ENCODE results near the gene CENATAC.

Gene CENATAC

GRCh38 chr11:118996926-118997626 lies 862 bp upstream of the CENATAC start:
- Histone ChIP-seq H3K4me1 (ENCODE audit: control insufficient read depth in 2 of 2, insufficient read depth in 2 of 2, low read length in 2 of 2) (peaks cover 17 to 18% of the 10 kb centered on the region in 2 donors), H3K9me3 (ENCODE audit: control insufficient read depth in 2 of 2, low read length in 2 of 2) (no peaks in the 10 kb centered on the region), H3K9ac (ENCODE audit: low read depth in 1 of 2, low read length in 2 of 2) (peak overlapping the region; percentile 72 to 89), H3K36me3 (ENCODE audit: control insufficient read depth in 2 of 2, insufficient read depth in 2 of 2, low read length in 2 of 2) (peaks cover 0 to 7% of the 10 kb centered on the region in 2 donors), H3K27me3 (ENCODE audit: control insufficient read depth in 2 of 2, insufficient read depth in 2 of 2, low read length in 2 of 2) (no peaks in the 10 kb centered on the region), H3K4me3 (ENCODE audit: low read length in 2 of 2) (peak overlapping the region; percentile 68 to 100), H3K27ac (ENCODE audit: low read depth in 2 of 2, low read length in 2 of 2) (peak overlapping the region in 1 of 2 donors; percentile 69)

GRCh38 chr11:118998388-118998717 lies 415 bp downstream of the CENATAC start:
- Histone ChIP-seq H3K9me3 (ENCODE audit: control insufficient read depth in 2 of 2, low read length in 2 of 2) (no peaks in the 10 kb centered on the region), H3K4me3 (ENCODE audit: low read length in 2 of 2) (peak overlapping the region; percentile 68 to 100), H3K36me3 (ENCODE audit: control insufficient read depth in 2 of 2, insufficient read depth in 2 of 2, low read length in 2 of 2) (peaks cover 0 to 14% of the 10 kb centered on the region in 2 donors), H3K9ac (ENCODE audit: low read depth in 1 of 2, low read length in 2 of 2) (peak overlapping the region; percentile 74 to 89), H3K4me1 (ENCODE audit: control insufficient read depth in 2 of 2, insufficient read depth in 2 of 2, low read length in 2 of 2) (peaks cover 17 to 18% of the 10 kb centered on the region in 2 donors), H3K27me3 (ENCODE audit: control insufficient read depth in 2 of 2, insufficient read depth in 2 of 2, low read length in 2 of 2) (no peaks in the 10 kb centered on the region), H3K27ac (ENCODE audit: low read depth in 2 of 2, low read length in 2 of 2) (peak overlapping the region; percentile 35 to 69)

- H3K27me3 ChIP-seq (ENCODE audit: control insufficient read depth in 2 of 2, insufficient read depth in 2 of 2, low read length in 2 of 2): no peaks in the 10 kb centered on the region
- peaks cover 0 to 14% of the 10 kb centered on the region in 2 donors for H3K36me3 ChIP-seq (ENCODE audit: control insufficient read depth in 2 of 2, insufficient read depth in 2 of 2, low read length in 2 of 2)
- H3K9ac ChIP-seq (ENCODE audit: low read depth in 1 of 2, low read length in 2 of 2): peak overlapping the region; percentile 74 to 89
- H3K27ac ChIP-seq (ENCODE audit: low read depth in 2 of 2, low read length in 2 of 2): peak overlapping the region in 1 of 2 donors; percentile 69
- H3K4me1 ChIP-seq (ENCODE audit: control insufficient read depth in 2 of 2, insufficient read depth in 2 of 2, low read length in 2 of 2): peaks cover 17 to 18% of the 10 kb centered on the region in 2 donors
- H3K9me3 ChIP-seq (ENCODE audit: control insufficient read depth in 2 of 2, low read length in 2 of 2): no peaks in the 10 kb centered on the region
- peak overlapping the region; percentile 68 to 100 for H3K4me3 ChIP-seq (ENCODE audit: low read length in 2 of 2)
Observed at GRCh38 chr11:118998822-118999221, 884 bp downstream of the CENATAC start.

- Histone ChIP-seq H3K27me3 (ENCODE audit: control insufficient read depth in 2 of 2, insufficient read depth in 2 of 2, low read length in 2 of 2) (no peaks in the 10 kb centered on the region), H3K9me3 (ENCODE audit: control insufficient read depth in 2 of 2, low read length in 2 of 2) (no peaks in the 10 kb centered on the region), H3K4me1 (ENCODE audit: control insufficient read depth in 2 of 2, insufficient read depth in 2 of 2, low read length in 2 of 2) (peaks cover 17 to 18% of the 10 kb centered on the region in 2 donors), H3K4me3 (ENCODE audit: low read length in 2 of 2) (no peak overlapping the region), H3K36me3 (ENCODE audit: control insufficient read depth in 2 of 2, insufficient read depth in 2 of 2, low read length in 2 of 2) (peaks cover 0 to 22% of the 10 kb centered on the region in 2 donors), H3K9ac (ENCODE audit: low read depth in 1 of 2, low read length in 2 of 2) (no peak overlapping the region), H3K27ac (ENCODE audit: low read depth in 2 of 2, low read length in 2 of 2) (no peak overlapping the region)
Observed at GRCh38 chr11:119000906-119001305, 3.0 kb downstream of the CENATAC start.

- Histone ChIP-seq H3K27ac (ENCODE audit: low read depth in 2 of 2, low read length in 2 of 2) (no peak overlapping the region), H3K9me3 (ENCODE audit: control insufficient read depth in 2 of 2, low read length in 2 of 2) (no peaks in the 10 kb centered on the region), H3K4me3 (ENCODE audit: low read length in 2 of 2) (no peak overlapping the region), H3K36me3 (ENCODE audit: control insufficient read depth in 2 of 2, insufficient read depth in 2 of 2, low read length in 2 of 2) (peaks cover 13 to 33% of the 10 kb centered on the region in 2 donors), H3K9ac (ENCODE audit: low read depth in 1 of 2, low read length in 2 of 2) (no peak overlapping the region), H3K27me3 (ENCODE audit: control insufficient read depth in 2 of 2, insufficient read depth in 2 of 2, low read length in 2 of 2) (no peaks in the 10 kb centered on the region), H3K4me1 (ENCODE audit: control insufficient read depth in 2 of 2, insufficient read depth in 2 of 2, low read length in 2 of 2) (no peaks in the 10 kb centered on the region)
Observed at GRCh38 chr11:119006656-119007055, 8.7 kb downstream of the CENATAC start.

- no peaks in the 10 kb centered on the region for H3K9me3 ChIP-seq (ENCODE audit: control insufficient read depth in 2 of 2, low read length in 2 of 2)
- H3K27me3 ChIP-seq (ENCODE audit: control insufficient read depth in 2 of 2, insufficient read depth in 2 of 2, low read length in 2 of 2): no peaks in the 10 kb centered on the region
- H3K4me3 ChIP-seq (ENCODE audit: low read length in 2 of 2): no peak overlapping the region
- no peak overlapping the region for H3K9ac ChIP-seq (ENCODE audit: low read depth in 1 of 2, low read length in 2 of 2)
- H3K36me3 ChIP-seq (ENCODE audit: control insufficient read depth in 2 of 2, insufficient read depth in 2 of 2, low read length in 2 of 2): peaks cover 49 to 59% of the 10 kb centered on the region in 2 donors
- peaks cover 0 to 4% of the 10 kb centered on the region in 2 donors for H3K4me1 ChIP-seq (ENCODE audit: control insufficient read depth in 2 of 2, insufficient read depth in 2 of 2, low read length in 2 of 2)
- H3K27ac ChIP-seq (ENCODE audit: low read depth in 2 of 2, low read length in 2 of 2): no peak overlapping the region
Observed at GRCh38 chr11:119011476-119012053, 13.6 kb downstream of the CENATAC start.

GRCh38 chr11:119012629-119013170 lies 14.8 kb downstream of the CENATAC start:
- peaks cover 46 to 56% of the 10 kb centered on the region in 2 donors for H3K36me3 ChIP-seq (ENCODE audit: control insufficient read depth in 2 of 2, insufficient read depth in 2 of 2, low read length in 2 of 2)
- H3K27me3 ChIP-seq (ENCODE audit: control insufficient read depth in 2 of 2, insufficient read depth in 2 of 2, low read length in 2 of 2): no peaks in the 10 kb centered on the region
- no peak overlapping the region for H3K4me3 ChIP-seq (ENCODE audit: low read length in 2 of 2)
- no peak overlapping the region for H3K27ac ChIP-seq (ENCODE audit: low read depth in 2 of 2, low read length in 2 of 2)
- H3K9ac ChIP-seq (ENCODE audit: low read depth in 1 of 2, low read length in 2 of 2): no peak overlapping the region
- H3K4me1 ChIP-seq (ENCODE audit: control insufficient read depth in 2 of 2, insufficient read depth in 2 of 2, low read length in 2 of 2): peaks cover 5 to 13% of the 10 kb centered on the region in 2 donors
- H3K9me3 ChIP-seq (ENCODE audit: control insufficient read depth in 2 of 2, low read length in 2 of 2): no peaks in the 10 kb centered on the region

GRCh38 chr11:119014209-119014924 lies 16.4 kb downstream of the CENATAC start:
- Histone ChIP-seq H3K4me1 (ENCODE audit: control insufficient read depth in 2 of 2, insufficient read depth in 2 of 2, low read length in 2 of 2) (peaks cover 9 to 13% of the 10 kb centered on the region in 2 donors), H3K9ac (ENCODE audit: low read depth in 1 of 2, low read length in 2 of 2) (no peak overlapping the region), H3K36me3 (ENCODE audit: control insufficient read depth in 2 of 2, insufficient read depth in 2 of 2, low read length in 2 of 2) (peaks cover 42 to 54% of the 10 kb centered on the region in 2 donors), H3K4me3 (ENCODE audit: low read length in 2 of 2) (no peak overlapping the region), H3K27ac (ENCODE audit: low read depth in 2 of 2, low read length in 2 of 2) (no peak overlapping the region), H3K27me3 (ENCODE audit: control insufficient read depth in 2 of 2, insufficient read depth in 2 of 2, low read length in 2 of 2) (no peaks in the 10 kb centered on the region), H3K9me3 (ENCODE audit: control insufficient read depth in 2 of 2, low read length in 2 of 2) (no peaks in the 10 kb centered on the region)

- H3K27ac ChIP-seq (ENCODE audit: low read depth in 2 of 2, low read length in 2 of 2): no peak overlapping the region
- H3K9me3 ChIP-seq (ENCODE audit: control insufficient read depth in 2 of 2, low read length in 2 of 2): no peaks in the 10 kb centered on the region
- H3K4me3 ChIP-seq (ENCODE audit: low read length in 2 of 2): no peak overlapping the region
- H3K9ac ChIP-seq (ENCODE audit: low read depth in 1 of 2, low read length in 2 of 2): no peak overlapping the region
- no peaks in the 10 kb centered on the region for H3K27me3 ChIP-seq (ENCODE audit: control insufficient read depth in 2 of 2, insufficient read depth in 2 of 2, low read length in 2 of 2)
- H3K36me3 ChIP-seq (ENCODE audit: control insufficient read depth in 2 of 2, insufficient read depth in 2 of 2, low read length in 2 of 2): peaks cover 42 to 54% of the 10 kb centered on the region in 2 donors
- peaks cover 14 to 19% of the 10 kb centered on the region in 2 donors for H3K4me1 ChIP-seq (ENCODE audit: control insufficient read depth in 2 of 2, insufficient read depth in 2 of 2, low read length in 2 of 2)
Observed at GRCh38 chr11:119015054-119015611, 17.2 kb downstream of the CENATAC start.

Measured in mucosa of rectum (tissue), 2 donors.